Activated CD8-positive, alpha-beta memory T cell treated with anti-CD3 and anti-CD28 coated beads, Interleukin-2, amount 50 U/mL, for 24 hours (primary cell): ENCODE measurements around the gene VCL.
"Not testable (repeated sequence)": the region's sequence is repeated elsewhere in the genome, so short reads cannot be mapped to it uniquely, and the experiment has no call there.

Source experiments
- DNase-seq: peaks from one replicate; pipeline ENCODE4 v3.0.0-alpha.2; 2020; ENCODE audit errors: extremely low read depth

The VCL gene

DNA sequence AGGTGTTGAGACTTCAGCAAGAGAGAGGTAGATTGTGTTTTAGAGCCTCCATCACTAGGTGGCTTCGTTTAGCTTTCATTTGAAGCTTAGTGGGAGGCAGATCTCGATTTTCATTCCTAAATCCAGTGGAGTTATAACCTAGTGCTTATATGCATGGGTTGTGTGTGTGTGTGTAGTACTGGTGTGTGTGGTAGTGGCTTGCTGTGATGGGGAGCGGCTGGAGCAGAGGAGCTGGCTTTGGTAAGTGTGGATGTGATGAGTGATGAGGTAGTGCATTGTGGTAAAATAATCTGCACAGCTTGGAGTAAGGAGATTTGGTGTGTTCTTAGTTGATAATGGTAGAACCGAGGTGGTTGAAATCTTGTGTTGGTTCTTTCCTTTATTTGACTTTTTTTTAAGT lies 109.5 kb downstream of the VCL start:
- no peak for DNase-seq

DNA sequence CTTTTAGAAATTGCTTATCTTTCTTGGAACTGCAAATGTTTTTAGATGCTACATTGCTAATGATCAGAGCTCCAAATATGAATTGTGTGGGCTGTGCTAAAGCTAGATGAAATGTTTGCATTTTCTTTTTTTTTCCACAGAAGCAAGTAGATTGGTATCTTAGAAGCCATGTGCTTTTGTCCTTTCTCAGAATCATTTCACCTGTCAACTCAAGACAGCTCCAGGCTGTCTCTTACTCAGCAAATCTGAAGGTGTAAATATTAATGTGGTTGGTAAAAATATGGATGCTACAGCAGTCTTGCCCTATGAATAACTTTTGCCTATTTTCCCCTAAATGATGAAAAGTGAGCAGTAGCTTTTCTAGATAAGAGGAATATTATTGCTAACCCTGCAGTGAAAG lies 111.5 kb downstream of the VCL start:
- DNase-seq, result no peak

DNA sequence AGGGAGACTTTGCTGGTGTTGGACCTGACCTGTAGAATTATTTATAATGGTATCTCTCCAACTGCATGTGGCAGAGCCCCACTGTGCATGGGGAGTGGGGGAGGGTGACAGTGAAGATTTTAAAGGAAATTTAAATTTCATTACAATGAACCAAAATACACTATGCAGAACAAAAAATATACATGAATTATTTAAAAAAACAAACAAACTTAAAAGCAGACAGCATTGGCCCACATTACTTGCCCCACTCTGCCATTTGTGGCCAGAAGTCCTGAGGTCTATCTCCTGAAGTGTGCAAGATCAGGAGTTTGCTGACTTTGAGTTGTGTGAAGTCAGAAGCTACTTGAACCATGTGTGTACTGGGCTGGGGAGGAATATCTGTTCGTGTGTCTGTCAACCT lies 112.2 kb downstream of the VCL start:
- no peak for DNase-seq

DNA sequence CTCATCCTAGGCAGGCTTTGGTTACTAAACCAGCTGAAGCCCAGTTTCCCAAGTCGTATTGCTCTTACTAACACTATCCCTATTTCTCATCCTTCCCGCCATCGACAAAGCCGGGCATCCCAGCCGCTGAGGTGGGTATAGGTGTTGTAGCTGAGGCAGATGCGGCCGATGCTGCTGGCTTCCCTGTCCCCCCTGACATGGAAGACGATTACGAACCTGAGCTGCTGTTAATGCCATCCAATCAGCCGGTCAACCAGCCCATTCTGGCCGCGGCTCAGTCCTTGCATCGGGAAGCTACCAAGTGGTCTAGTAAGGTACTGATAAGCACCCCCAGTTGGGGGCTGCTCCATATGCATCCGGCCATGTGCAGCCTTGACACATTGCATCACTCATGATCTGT lies 113.9 kb downstream of the VCL start:
- no peak for DNase-seq

DNA sequence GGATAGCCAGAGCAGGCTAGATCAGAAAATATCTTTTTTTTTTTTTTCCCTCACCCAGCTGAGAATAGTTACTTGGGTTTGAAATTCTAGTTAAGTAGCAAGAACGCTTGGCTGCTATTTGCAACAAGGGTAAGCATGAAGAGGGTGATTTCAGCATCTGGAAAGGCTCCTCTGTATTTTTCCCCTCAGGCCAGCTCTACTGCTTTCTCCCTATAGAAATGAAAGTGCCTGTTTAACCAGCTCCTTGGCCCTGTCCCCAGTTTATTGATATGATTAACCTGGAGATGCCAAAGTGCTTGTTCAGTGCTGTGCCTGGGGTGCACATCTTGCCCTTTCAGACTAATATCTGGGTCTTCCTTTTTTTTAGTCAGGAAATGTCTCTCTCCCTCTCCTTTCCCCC lies 115.6 kb downstream of the VCL start:
- no peak for DNase-seq

DNA sequence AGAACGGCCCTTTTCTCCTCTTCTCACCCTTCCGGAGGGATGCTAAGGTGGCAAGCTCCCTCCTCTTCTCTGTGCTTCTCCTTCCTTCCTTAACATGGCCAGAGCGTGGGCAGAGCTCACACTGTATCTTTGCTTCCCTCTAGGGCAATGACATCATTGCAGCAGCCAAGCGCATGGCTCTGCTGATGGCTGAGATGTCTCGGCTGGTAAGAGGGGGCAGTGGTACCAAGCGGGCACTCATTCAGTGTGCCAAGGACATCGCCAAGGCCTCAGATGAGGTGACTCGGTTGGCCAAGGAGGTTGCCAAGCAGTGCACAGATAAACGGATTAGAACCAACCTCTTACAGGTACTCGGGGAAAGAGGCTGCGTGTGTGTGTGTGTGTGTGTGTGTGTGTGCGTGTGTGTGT lies 116.1 kb downstream of the VCL start:
- DNase-seq, result no peak

DNA sequence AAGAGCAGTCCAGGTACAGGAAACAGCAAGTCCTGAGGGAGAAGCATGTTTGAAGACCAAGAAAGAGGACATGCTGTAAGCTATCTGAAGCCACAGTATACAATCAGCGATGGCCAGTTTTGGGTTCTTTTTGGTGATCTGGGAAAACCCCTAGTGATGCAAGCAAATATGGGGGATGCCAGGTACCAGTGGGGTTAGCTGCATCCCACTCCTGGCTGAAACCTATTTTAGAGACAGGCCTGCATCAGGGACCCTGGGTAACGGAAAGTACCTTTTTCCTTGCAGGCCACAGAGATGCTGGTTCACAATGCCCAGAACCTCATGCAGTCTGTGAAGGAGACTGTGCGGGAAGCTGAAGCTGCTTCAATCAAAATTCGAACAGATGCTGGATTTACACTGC lies 119.8 kb downstream of the VCL start:
- DNase-seq, result no peak

DNA sequence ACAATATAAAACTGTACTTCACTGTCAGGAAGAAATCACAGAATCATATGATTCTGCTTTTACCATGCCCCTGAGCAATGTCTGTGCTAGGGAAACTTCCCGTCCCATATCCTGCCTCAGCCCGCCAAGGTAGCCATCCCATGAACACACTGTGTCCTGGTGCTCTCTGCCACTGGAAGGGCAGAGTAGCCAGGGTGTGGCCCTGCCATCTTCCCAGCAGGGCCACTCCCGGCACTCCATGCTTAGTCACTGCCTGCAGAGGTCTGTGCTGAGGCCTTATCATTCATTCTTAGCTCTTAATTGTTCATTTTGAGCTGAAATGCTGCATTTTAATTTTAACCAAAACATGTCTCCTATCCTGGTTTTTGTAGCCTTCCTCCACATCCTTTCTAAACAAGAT lies 120.9 kb downstream of the VCL start:
- no peak for DNase-seq

DNA sequence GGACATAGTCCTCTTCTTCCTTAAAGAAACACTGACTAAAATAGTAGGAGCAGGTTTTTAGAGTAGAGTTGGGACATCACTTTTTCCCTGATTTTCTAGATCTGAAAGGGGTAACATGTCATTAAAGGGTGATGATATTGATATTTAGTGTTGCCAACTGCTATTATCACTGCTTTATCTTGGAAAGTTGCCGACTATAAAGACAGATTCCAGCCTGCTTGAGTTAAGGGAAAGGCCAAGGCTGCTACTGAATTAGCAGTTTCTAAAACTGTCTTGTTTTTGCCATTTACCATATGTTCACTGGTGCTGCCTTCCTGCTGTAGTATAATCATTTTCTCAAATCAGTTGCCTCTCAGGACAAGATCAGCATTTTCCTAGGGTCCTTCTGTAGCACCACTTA lies 123.0 kb downstream of the VCL start:
- DNase-seq, result no peak

DNA sequence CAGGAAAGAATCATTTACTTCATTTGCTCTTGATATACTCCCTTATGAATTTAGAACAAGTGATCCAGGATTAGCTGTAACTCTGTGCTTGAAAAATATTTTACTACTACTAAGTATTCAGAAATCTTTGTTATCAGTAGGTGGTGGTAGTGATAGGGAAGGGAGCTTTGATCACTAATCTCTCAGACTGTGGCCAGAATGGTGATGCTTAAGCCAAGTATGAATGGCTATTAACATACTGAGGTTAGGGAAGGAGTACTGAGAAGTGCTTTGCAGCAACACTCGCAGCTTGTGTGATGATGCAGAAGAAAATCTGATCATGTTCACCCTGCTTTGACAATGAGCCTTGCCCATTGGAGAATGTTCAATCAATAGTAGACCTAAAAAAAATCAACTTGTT lies 123.5 kb downstream of the VCL start:
- no peak for DNase-seq

DNA sequence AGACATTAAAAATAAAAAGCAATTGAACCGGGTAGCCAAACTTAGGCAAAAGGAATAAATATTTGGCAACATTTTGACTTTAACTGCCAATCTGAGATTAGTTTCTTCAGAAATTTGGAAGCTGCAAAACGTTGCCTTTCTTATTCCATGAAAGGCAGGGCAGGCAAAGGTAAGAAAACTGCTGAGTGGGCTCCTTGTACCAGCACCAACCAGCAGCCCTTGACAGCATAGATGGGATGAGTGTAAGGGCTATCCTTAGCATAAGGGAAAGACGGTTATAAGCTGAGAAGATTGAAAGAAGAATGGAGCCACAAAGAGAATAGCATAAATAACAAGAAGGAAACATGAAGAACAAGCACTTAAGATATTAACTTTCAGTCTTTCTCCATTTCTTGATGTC lies 124.1 kb downstream of the VCL start:
- DNase-seq, result no peak

DNA sequence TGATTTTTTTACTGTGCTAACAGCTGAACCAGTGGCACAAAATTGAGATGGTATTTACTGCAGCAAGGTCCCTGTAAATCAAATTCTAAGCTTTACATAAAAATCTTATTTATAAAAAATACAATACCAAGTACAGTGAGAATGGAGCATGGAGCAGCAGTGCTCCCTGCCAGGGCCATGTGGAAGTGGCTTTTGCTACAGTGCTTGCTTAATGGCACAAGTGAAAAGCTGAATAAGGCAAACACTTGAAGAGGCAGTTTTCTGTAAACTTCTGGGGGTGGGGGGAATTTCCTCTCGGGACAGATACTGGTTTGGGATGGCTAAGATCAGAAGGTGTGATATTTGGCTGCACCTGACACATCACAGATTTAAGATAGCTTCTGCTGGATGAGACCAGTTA lies 125.2 kb downstream of the VCL start:
- no peak for DNase-seq

DNA sequence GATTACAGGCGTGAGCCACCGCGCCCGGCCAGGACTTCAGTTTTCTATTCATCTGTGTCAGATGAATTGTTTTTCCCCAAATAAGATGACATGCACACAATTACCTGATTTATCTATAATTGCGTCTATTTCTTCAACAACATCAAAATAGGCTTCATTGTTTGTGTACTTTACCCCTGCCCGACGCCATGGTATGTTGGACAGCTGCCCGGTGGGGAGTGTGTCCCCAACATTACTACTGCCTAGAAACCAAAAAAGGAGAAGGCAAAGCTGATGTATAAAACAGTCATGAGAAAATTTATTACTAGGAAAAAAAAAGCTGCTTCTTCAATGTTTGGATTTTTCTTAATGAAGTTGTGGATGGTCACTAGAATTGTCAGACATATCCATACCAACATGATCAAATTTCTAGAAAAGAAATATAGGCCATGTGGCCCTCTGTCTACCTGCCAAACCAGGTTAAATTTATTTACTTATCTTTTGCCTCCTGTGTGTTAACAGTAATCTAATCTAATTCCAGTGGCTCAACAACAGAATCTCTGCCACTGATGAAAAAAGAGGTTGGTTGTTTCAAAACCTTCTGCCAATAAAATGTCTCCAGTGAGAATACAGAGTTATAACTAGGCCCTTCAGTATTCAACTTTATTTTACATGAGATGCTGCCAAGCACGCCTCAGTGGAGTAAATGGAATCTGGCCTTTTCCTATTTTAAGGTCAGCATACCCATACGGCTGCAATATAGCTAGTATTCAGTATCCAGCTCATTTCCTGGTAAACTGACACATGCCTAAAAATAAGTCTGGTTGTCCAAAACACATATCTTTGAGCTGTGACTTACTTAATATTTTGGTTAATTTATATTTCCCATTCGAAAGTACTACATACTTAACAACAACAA lies 136.3 kb downstream of the VCL start:
- DNase-seq, result no peak

DNA sequence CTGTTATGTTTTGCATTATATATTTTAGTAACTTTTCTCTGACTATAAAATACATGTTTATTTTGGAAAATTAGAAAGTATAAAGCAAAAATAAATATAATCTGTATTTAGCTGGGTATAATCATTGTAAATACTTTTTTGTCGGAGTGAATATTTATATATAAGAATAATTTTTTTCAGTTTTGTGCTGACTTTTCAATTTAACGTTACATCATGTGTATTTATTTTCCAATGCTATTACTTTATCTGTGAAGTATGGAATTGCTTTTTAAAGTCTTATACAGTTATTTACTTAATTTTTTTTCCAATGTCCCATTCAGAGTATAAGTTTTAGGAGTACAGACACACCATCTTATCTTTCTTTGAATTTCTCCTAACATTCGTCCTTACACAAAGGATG lies 137.5 kb downstream of the VCL start:
- DNase-seq, result no peak

DNA sequence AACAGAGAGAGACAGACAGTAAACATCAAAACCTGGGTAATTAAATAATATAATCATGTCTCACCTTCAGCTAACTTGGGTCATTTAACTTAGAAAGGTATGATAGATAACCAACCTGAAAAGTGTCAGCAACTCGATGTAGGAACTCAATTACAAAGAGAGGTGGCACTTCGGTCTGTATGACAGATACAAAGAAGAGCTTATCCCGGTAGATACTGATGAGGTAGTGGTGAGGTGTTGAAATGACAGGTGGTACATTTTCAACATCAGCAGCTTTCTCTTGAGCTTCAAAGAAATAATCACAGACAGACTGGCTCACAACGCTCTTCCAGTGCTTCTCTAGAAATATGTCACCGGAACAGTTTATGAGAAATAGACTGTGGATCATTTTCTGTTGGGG lies 140.1 kb downstream of the VCL start:
- no peak for DNase-seq

DNA sequence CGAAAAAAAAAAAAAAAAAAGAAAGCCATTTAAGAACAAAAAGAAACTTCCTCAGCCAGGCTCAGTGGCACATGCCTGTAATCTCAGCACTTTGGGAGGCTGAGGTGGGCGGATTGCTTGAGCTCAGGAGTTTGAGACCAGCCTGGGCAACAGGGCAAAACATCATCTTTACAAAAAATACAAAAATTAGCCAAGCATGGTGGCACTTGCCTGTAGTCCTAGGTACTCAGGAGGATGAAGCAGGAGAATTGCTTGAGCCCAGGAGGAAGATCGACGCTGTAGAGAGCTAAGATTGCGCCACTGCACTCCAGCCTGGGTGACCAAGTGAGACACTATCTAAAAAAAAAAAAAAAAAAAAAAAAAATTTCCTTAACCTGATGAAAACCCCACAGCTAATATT lies 140.7 kb downstream of the VCL start:
- not testable (repeated sequence) for DNase-seq

DNA sequence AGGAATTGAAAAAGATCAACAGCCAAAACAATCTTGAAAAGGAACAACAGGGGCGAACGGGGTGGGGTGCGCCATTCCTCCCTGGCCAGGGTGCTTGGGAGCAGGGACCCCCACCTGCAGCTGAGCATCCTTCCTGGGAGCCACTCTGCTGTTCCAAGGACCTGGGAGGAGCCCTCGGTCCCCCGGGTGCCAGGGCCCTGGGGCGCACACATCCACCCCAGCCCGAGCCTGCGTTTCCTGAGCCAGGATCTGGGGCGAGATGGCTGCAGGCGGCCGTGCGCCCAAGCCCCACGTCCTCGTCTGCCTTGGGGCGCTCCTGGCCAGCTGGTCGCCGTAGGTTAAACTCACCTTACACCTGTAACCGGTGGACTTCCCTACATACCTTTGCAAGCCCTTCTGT lies 142.1 kb downstream of the VCL start:
- no peak for DNase-seq

DNA sequence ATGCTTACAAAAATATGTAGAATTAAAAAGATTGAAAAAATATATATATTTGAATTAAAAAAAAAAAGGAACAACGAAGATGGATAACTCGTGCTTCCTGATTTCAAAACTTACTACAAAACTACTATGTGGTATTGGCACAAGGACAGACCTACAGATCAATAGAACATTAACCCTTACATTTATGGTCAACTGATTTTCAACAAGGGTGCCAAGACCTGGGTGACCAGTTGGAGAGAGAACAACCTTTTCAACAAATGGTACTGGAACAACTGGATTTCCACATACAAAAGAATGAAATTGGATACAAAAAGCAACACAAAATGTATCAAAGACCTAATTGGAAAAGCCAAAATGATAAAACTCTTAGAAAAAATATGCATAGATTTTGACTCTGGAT lies 142.6 kb downstream of the VCL start:
- DNase-seq, result no peak

DNA sequence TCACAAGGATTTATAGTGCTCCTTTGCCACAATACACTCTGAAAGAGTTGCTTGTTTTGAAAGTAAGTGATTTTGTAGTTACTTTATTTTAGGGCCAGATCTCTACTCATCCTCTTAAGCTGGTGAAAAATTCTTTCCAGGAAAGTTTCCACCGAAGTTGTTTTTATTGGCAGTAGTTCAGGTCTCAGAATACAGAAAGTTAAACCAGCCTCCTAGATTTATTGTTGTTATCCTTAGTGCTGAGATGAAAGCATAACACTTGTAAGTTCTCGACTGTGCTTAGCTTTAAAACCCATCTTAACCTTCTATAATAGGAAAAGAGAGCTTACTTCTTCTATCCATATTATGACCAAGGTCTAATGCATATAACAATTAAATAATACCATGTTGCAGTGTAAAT lies 147.2 kb downstream of the VCL start:
- no peak for DNase-seq

DNA sequence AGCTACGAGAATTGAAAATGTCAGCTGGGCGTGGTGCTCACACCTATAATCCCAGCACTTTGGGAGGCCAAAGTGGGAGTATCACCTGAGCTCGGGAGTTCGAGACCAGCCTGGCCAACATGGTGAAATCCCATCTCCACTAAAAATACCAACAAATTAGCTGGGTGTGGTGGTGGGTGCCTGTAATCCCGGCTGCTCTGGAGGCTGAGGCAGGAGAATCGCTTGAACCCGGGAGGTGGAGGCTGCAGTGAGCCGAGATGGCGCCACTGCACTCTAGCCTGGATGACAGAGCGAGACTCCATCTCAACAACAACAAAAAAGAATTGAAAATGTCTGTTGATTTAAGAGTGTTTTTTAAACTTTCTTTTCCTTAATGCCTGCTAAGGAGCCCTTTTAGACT lies 149.1 kb downstream of the VCL start:
- DNase-seq, result not testable (repeated sequence)

DNA sequence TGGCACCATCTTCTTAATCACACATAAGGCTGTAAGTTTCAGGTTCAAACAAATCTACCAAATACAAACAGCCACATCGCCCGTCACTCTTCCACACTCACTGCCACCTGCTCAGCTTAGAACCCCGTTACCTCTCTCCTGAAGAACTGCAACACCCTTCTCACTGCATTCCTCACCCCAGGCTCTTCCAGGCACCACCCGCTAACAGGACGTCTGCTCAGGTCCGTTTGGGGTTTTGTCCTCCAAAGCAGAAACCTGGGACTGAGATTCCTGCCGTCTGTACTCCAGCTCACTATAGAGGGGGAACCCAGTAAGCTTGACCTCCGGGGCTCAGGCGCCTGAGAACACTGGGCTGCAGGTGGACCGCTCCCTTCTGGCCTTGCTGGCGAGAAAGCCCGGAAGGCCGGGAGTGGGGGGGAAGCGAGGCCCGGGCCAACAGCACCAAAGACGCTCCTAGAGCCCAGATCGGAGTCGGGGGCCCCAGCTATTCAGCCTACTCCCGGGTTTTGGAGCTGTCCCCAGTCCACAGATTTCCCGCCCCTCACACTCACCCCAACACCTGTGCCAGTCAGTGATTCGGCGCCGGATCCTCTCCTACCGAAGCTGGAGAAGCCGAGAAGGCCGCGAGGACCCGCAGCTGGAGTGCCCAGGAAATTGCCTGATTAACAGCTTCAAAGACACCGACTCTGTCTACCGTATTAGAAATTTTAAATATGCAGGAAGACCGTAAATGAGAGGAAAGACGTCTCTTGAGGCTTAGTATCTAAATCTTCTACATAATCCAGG lies 152.5 kb downstream of the VCL start, which contains the start of gene AP3M1:
AP3M1 (minus strand) TSS at position 625 of the 786 bp plus-strand sequence. CDS start 12,449 bp downstream, outside the sequence.
- DNase-seq, result peak; percentile 63

DNA sequence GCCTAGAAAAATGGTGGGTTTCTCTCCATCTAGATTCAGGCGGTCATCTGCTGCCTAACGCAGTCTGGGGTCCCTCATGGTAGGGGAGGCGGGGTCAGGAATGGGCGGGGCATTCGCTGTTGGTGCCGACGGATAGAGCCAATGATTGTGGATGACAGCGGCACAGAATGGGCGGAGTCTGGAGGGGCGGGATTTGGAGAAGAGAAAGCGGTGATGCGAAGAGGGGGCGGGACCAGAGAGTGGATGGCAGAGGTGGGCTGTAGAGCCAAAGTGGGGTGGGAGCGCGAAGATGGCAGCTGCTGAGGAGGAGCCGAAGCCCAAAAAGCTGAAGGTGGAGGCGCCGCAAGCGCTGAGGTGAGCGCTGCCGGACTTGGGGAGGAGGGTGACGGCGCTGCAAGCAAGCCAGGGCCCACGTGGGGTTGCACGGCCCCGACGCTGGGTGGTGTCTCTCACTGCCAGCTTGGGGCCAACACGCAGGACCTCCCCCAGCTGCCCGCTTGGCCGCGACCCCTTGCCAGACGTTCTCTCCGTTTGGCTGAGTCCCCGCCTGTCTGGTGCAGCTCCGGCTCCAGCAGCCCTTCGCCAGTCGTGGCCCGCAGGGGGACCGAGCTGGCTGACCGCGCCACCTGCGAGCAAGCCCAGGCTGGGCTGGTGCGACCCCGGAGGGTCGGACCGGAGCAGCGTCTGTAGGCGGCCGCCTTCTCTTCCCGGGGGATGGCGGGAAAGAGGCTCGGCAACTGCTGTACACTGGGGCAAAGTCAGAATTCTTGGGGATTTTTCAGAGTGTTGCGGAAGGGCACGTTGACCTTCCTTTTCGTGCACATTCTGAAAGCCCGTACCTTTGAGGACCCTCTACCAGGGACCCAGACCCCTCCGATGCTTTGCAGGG lies 153.3 kb downstream of the VCL start, which contains the start of gene ADK:
ADK (plus strand) TSS at position 232 of the 889 bp plus-strand sequence; CDS start at position 290, 58 bp downstream.
- DNase-seq, result peak; percentile 100
